Esophagus muscularis mucosa (tissue), 4 donors: ENCODE results near the gene G3BP2. TPM values are rescaled to one million over a fixed set of nuclear protein-coding genes. Genes with fewer than 3 reads are reported as not detected.
"Not testable (repeated sequence)": the region's sequence is repeated elsewhere in the genome, so short reads cannot be mapped to it uniquely, and the experiment has no call there.

Experiments
- DNase-seq: peaks from one replicate; pipeline ENCODE4 v3.0.0-alpha.2; 2017; ENCODE audit errors: extremely low spot score
- H3K27ac ChIP-seq, 4 donors: fragments of 200-600 bp; sonication (generic); replicated peaks in 1 of 4; 1 replicate in 3 of 4; 2 replicates in 1 of 4; pipeline ENCODE4 v1.5.1; 2016 to 2019; ENCODE audit warnings: mild to moderate bottlenecking in 1 of 4
- H3K27me3 ChIP-seq, 4 donors: fragments of 200-600 bp; sonication (generic); one replicate each; pipeline versions ENCODE4 v1.5.1 to v1.6.0; 2016 to 2019
- H3K36me3 ChIP-seq, 4 donors: fragments of 200-600 bp; sonication (generic); one replicate each; pipeline ENCODE4 v1.5.1; 2016 to 2019
- H3K4me1 ChIP-seq, 4 donors: fragments of 200-600 bp; sonication (generic); one replicate each; pipeline ENCODE4 v1.5.1; 2016 to 2019
- H3K4me3 ChIP-seq, 4 donors: fragments of 200-600 bp; sonication (generic); 1 replicate in 2 of 4; 2 replicates in 2 of 4; pipeline ENCODE4 v1.5.1; 2016 to 2019; ENCODE audit warnings: mild to moderate bottlenecking in 4 of 4, moderate library complexity in 1 of 4
- H3K9me3 ChIP-seq, 4 donors: fragments of 200-600 bp; sonication (generic); 1 replicate in 3 of 4; 2 replicates in 1 of 4; pipeline ENCODE4 v1.5.1; 2016 to 2019
- CTCF ChIP-seq, 3 experiments: fragments of 200-600 bp in 2 of 3; fragments of 450-650 bp in 1 of 3; sonication (generic) in 2 of 3; IDR thresholded peaks; one replicate each; pipeline ENCODE4 v1.5.1; 2017 to 2019; ENCODE audit warnings: antibody characterized with exemption in 3 of 3, mild to moderate bottlenecking in 2 of 3, moderate library complexity in 1 of 3
- EP300 ChIP-seq: sonication (generic); formaldehyde crosslinking; IDR thresholded peaks from one replicate; pipeline ENCODE4 v1.6.1; 2017; ENCODE audit warnings: antibody characterized with exemption
- POLR2A ChIP-seq: fragments of 450-650 bp; IDR thresholded peaks from one replicate; pipeline ENCODE4 v1.6.1; 2017; ENCODE audit warnings: antibody characterized with exemption, moderate library complexity, mild to moderate bottlenecking, low read depth
- POLR2AphosphoS5 ChIP-seq, 2 donors: sonication (generic); formaldehyde crosslinking; IDR thresholded peaks; one replicate each; pipeline ENCODE4 v1.6.1; 2017; ENCODE audit warnings: antibody characterized with exemption in 2 of 2
- WGBS: methylation state at CpG from one replicate; pipeline ENCODE4 v1.1.5; 2018; 5-methylcytosine and 5-hydroxymethylcytosine counted together
- intact Hi-C: fragments of 100-400 bp; cut with DNase I; formaldehyde crosslinking; loops from one replicate; pipeline ENCODE4 v1.15.1; 2023
- total RNA-seq, 4 donors: library from RNA; depleted of rRNA; stranded (reverse); fragments of >200 nt; gene quantifications; one replicate each; pipeline versions ENCODE4 v1.1.0 to v1.2.1, GENCODE V29; 2016

G3BP2 gene
- total RNA-seq, 4 donors from 2014 or later: 94.6 to 127 (median 109) TPM

- TF ChIP-seq POLR2A (no peak), POLR2AphosphoS5 (IDR thresholded peaks at IDR 0.05) (no peak), EP300 (no peak)
- intact Hi-C loops: no loop called here
- peaks cover 4 to 22% (median 10%) of the 10 kb centered on the region in 4 donors for H3K4me1 ChIP-seq
- peak overlapping the region in 3 of 4 donors; percentile 8 to 51 (median 33) for H3K27ac ChIP-seq
- H3K4me3 ChIP-seq: no peak overlapping the region
- peaks cover 0 to 8% (median 1%) of the 10 kb centered on the region in 4 donors for H3K36me3 ChIP-seq
- no peak for DNase-seq
- WGBS: 75% methylated on average over 6 of the region's 6 CpGs
- no peaks in the 10 kb centered on the region for H3K9me3 ChIP-seq
- no peaks in the 10 kb centered on the region for H3K27me3 ChIP-seq
These were observed 25.2 kb upstream of the G3BP2 start for GRCh38 chr4:75698162-75698962.

DNA sequence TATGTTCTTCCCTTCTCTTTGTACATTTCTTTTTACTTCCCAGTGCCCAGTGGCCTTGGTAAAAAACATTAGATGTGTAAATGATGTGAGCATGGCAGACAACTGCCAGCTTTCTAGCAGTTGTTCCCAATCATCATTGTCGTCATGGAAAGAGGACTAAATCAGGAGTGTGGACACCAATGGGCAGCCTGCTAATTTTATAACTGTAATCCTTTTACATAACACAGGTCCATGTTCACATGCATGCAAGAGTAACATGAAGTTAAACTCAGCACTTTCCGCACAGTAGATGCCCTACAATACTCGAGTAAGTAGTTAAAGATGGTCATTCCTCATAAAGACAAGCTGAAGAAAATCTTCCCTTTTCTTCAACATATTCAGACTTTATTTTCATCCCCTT lies 23.4 kb upstream of the G3BP2 start:
- H3K27ac ChIP-seq: peak overlapping the region in 2 of 4 donors; percentile 24 to 41
- WGBS: 77% methylated on average over 3 of the region's 3 CpGs
- no peak overlapping the region for H3K4me3 ChIP-seq
- no peak for DNase-seq
- H3K27me3 ChIP-seq: no peaks in the 10 kb centered on the region
- peaks cover 0 to 8% (median 1%) of the 10 kb centered on the region in 4 donors for H3K36me3 ChIP-seq
- H3K9me3 ChIP-seq: no peaks in the 10 kb centered on the region
- H3K4me1 ChIP-seq: peaks cover 4 to 22% (median 10%) of the 10 kb centered on the region in 4 donors
- intact Hi-C loops: no loop called here
- no peak for TF ChIP-seq EP300
- no peak for TF ChIP-seq POLR2A
- no peak for TF ChIP-seq CTCF (IDR thresholded peaks at IDR 0.05)
- TF ChIP-seq POLR2AphosphoS5 (IDR thresholded peaks at IDR 0.05): no peak

- Histone ChIP-seq H3K27ac (peak overlapping the region in 3 of 4 donors; percentile 14 to 41 (median 24)), H3K9me3 (no peaks in the 10 kb centered on the region), H3K27me3 (no peaks in the 10 kb centered on the region), H3K4me3 (no peak overlapping the region), H3K4me1 (peaks cover 4 to 22% (median 10%) of the 10 kb centered on the region in 4 donors), H3K36me3 (peaks cover 0 to 8% (median 1%) of the 10 kb centered on the region in 4 donors)
- TF ChIP-seq POLR2A: no peak
- TF ChIP-seq CTCF (IDR thresholded peaks at IDR 0.05): no peak
- no peak for TF ChIP-seq EP300
- TF ChIP-seq POLR2AphosphoS5 (IDR thresholded peaks at IDR 0.05): no peak
- no peak for DNase-seq
- intact Hi-C loops: no loop called here
- 29% methylated on average over 3 of the region's 3 CpGs for WGBS
These were observed 22.9 kb upstream of the G3BP2 start for GRCh38 chr4:75696071-75696470.

DNA sequence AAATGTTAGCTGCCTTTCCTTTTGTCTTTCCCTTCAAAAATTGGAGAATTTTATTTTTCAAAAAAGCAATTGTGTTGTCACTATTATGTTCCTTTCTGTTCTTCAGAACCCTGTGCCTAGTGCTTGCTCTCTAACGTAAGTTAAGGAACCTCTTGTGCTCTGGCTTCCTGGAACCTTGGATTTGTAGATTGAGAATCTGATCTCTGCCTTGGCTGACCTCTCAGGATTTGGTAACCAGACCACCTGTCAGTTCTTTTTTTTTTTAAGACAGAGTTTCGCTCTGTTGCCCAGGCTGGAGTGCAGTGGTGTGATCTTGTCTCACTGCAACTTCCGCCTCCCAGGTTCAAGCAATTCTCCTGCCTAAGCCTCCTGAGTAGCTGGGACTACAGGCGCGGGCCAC lies 18.9 kb upstream of the G3BP2 start:
- DNase-seq, intact Hi-C loops, H3K27me3 ChIP-seq, H3K9me3 ChIP-seq, H3K4me3 ChIP-seq, H3K36me3 ChIP-seq, H3K27ac ChIP-seq: not testable (repeated sequence)
- 94% methylated on average over 5 of the region's 5 CpGs for WGBS
- H3K4me1 ChIP-seq: peaks cover 4 to 22% (median 10%) of the 10 kb centered on the region in 4 donors

GRCh38 chr4:75687125-75687524 lies 13.9 kb upstream of the G3BP2 start:
- H3K4me3 ChIP-seq, H3K27ac ChIP-seq, intact Hi-C loops, H3K9me3 ChIP-seq, H3K36me3 ChIP-seq, H3K27me3 ChIP-seq, DNase-seq: not testable (repeated sequence)
- WGBS: 100% methylated on average over 1 of the region's 1 CpG
- peaks cover 4 to 14% (median 13%) of the 10 kb centered on the region in 4 donors for H3K4me1 ChIP-seq

GRCh38 chr4:75686346-75686745 lies 13.1 kb upstream of the G3BP2 start:
- H3K27ac ChIP-seq: peak overlapping the region in 1 of 4 donors; percentile 44
- H3K4me3 ChIP-seq: no peak overlapping the region
- DNase-seq: no peak
- no peaks in the 10 kb centered on the region for H3K27me3 ChIP-seq
- WGBS: 54% methylated on average over 3 of the region's 3 CpGs
- H3K4me1 ChIP-seq: peaks cover 4 to 14% (median 13%) of the 10 kb centered on the region in 4 donors
- H3K9me3 ChIP-seq: no peaks in the 10 kb centered on the region
- no peak for TF ChIP-seq POLR2AphosphoS5 (IDR thresholded peaks at IDR 0.05)
- no peak for TF ChIP-seq POLR2A
- TF ChIP-seq CTCF (IDR thresholded peaks at IDR 0.05): no peak
- no peak for TF ChIP-seq EP300
- intact Hi-C loops: no loop called here
- H3K36me3 ChIP-seq: no peaks in the 10 kb centered on the region
